ENCODE data around the gene FAM120B.

FAM120B gene

GRCh38 chr6:170443151-170443662, 136.6 kb downstream of the FAM120B start:
- TF ChIP-seq CTCF (IDR thresholded peaks at IDR 0.05): no peak

GRCh38 chr6:170444056-170444591, 137.6 kb downstream of the FAM120B start:
- no peak for TF ChIP-seq CTCF (IDR thresholded peaks at IDR 0.05)

- no peak for TF ChIP-seq CTCF (IDR thresholded peaks at IDR 0.05)
These were observed 138.3 kb downstream of the FAM120B start for GRCh38 chr6:170444811-170445211.

- no peak for TF ChIP-seq CTCF (IDR thresholded peaks at IDR 0.05)
These were observed 138.9 kb downstream of the FAM120B start for GRCh38 chr6:170445487-170445886.

GRCh38 chr6:170445971-170446370, 139.4 kb downstream of the FAM120B start:
- no peak for TF ChIP-seq CTCF (IDR thresholded peaks at IDR 0.05)

GRCh38 chr6:170446841-170447560, 140.4 kb downstream of the FAM120B start:
- TF ChIP-seq CTCF (IDR thresholded peaks at IDR 0.05): no peak

- no peak for TF ChIP-seq CTCF (IDR thresholded peaks at IDR 0.05)
These were observed 141.0 kb downstream of the FAM120B start for GRCh38 chr6:170447561-170447930.
